H9 (cell line): ENCODE measurements around the gene RAB4B. TPM values are rescaled to one million over a fixed set of nuclear protein-coding genes. Genes with fewer than 3 reads are reported as not detected.

Experiments
- DNase-seq: peaks from one replicate; pipeline ENCODE4 v3.0.0-alpha.2; 2017
- H2AFZ ChIP-seq: one replicate; pipeline ENCODE4 v1.6.1; 2013; ENCODE audit warnings: mild to moderate bottlenecking, low read length, control low read depth, moderate library complexity
- H2AK5ac ChIP-seq: 2 replicates; pipeline ENCODE4 v1.6.1; 2013; ENCODE audit warnings: low read length, control low read depth, mixed read lengths; ENCODE audit not compliant: insufficient read length
- H2BK120ac ChIP-seq: one replicate; pipeline ENCODE4 v1.6.1; 2013; ENCODE audit warnings: low read depth, mild to moderate bottlenecking, low read length, control low read depth, inconsistent platforms; ENCODE audit not compliant: poor library complexity, severe bottlenecking
- H2BK12ac ChIP-seq: 2 replicates; pipeline ENCODE4 v1.6.1; 2013; ENCODE audit warnings: low read length, control low read depth, mixed read lengths, low read depth; ENCODE audit not compliant: insufficient read length
- H2BK15ac ChIP-seq: 2 replicates; pipeline ENCODE4 v1.6.1; 2013; ENCODE audit warnings: low read depth, low read length, control low read depth
- H2BK20ac ChIP-seq: one replicate; pipeline ENCODE4 v1.6.1; 2013; ENCODE audit warnings: low read depth, mild to moderate bottlenecking, low read length, control low read depth, inconsistent platforms; ENCODE audit not compliant: poor library complexity, severe bottlenecking
- H2BK5ac ChIP-seq: 2 replicates; pipeline ENCODE4 v1.6.1; 2013; ENCODE audit warnings: low read length, control low read depth, mixed read lengths; ENCODE audit not compliant: insufficient read length
- H3K14ac ChIP-seq: 2 replicates; pipeline ENCODE4 v1.6.1; 2013; ENCODE audit warnings: low read length, control low read depth; ENCODE audit not compliant: insufficient read depth
- H3K18ac ChIP-seq: 2 replicates; pipeline ENCODE4 v1.6.1; 2013; ENCODE audit warnings: low read depth, mild to moderate bottlenecking, mixed read lengths, low read length, control low read depth; ENCODE audit not compliant: insufficient read length
- H3K23ac ChIP-seq: 2 replicates; pipeline ENCODE4 v1.6.1; 2013; ENCODE audit warnings: low read length, control low read depth, mixed read lengths, low read depth; ENCODE audit not compliant: insufficient read length
- H3K23me2 ChIP-seq: 2 replicates; pipeline ENCODE4 v1.6.1; 2013; ENCODE audit warnings: low read depth, mild to moderate bottlenecking, mixed read lengths, low read length, control low read depth; ENCODE audit not compliant: insufficient read length, poor library complexity, severe bottlenecking
- H3K27ac ChIP-seq: 2 replicates; pipeline ENCODE4 v1.5.1; 2013; ENCODE audit warnings: low read length, control low read depth, mixed read lengths, low read depth; ENCODE audit not compliant: insufficient read length
- H3K27me3 ChIP-seq: 2 replicates; pipeline ENCODE4 v1.6.1; 2013; ENCODE audit warnings: low read length, control low read depth, inconsistent platforms; ENCODE audit not compliant: insufficient read depth
- H3K4ac ChIP-seq: 2 replicates; pipeline ENCODE4 v1.6.1; 2013; ENCODE audit warnings: low read depth, mild to moderate bottlenecking, control low read depth, inconsistent platforms, low read length, moderate library complexity
- H3K4me1 ChIP-seq: 2 replicates; pipeline ENCODE4 v1.6.1; 2013; ENCODE audit warnings: low read length, control low read depth, inconsistent platforms; ENCODE audit not compliant: insufficient read depth
- H3K4me2 ChIP-seq: 2 replicates; pipeline ENCODE4 v1.6.1; 2013; ENCODE audit warnings: low read length, control low read depth, mixed read lengths; ENCODE audit not compliant: insufficient read length, insufficient read depth
- H3K56ac ChIP-seq: 2 replicates; pipeline ENCODE4 v1.6.1; 2013; ENCODE audit warnings: low read depth, mild to moderate bottlenecking, mixed read lengths, low read length, control low read depth; ENCODE audit not compliant: insufficient read length
- H3K79me1 ChIP-seq: 2 replicates; pipeline ENCODE4 v1.6.1; 2013; ENCODE audit warnings: low read depth, mild to moderate bottlenecking, moderate library complexity, low read length, control low read depth, inconsistent platforms; ENCODE audit not compliant: insufficient read depth, poor library complexity, severe bottlenecking
- H3K79me2 ChIP-seq: 2 replicates; pipeline ENCODE4 v1.6.1; 2013; ENCODE audit warnings: low read length, control low read depth, inconsistent platforms; ENCODE audit not compliant: insufficient read depth
- H3K9ac ChIP-seq: 2 replicates; pipeline ENCODE4 v1.6.1; 2013; ENCODE audit warnings: low read length, control low read depth, mixed read lengths; ENCODE audit not compliant: insufficient read length; ENCODE audit errors: extremely low read depth
- H3K9me3 ChIP-seq: one replicate; pipeline ENCODE4 v1.6.1; 2013; ENCODE audit warnings: low read depth, low read length, inconsistent platforms; ENCODE audit not compliant: control insufficient read depth
- H3T11ph ChIP-seq: one replicate; pipeline ENCODE4 v1.6.1; 2013; ENCODE audit warnings: mild to moderate bottlenecking, low read length, control low read depth, inconsistent platforms
- H4K20me1 ChIP-seq: one replicate; pipeline ENCODE4 v1.6.1; 2013; ENCODE audit not compliant: control insufficient read depth, insufficient read length, insufficient read depth
- H4K5ac ChIP-seq: 2 replicates; pipeline ENCODE4 v1.6.1; 2013; ENCODE audit warnings: low read depth, mild to moderate bottlenecking, mixed read lengths, low read length, control low read depth; ENCODE audit not compliant: insufficient read length
- H4K8ac ChIP-seq: replicated peaks from 2 replicates; pipeline ENCODE4 v1.6.1; 2013; ENCODE audit warnings: low read length, control low read depth, mixed read lengths, low read depth; ENCODE audit not compliant: insufficient read length
- H4K91ac ChIP-seq: 2 replicates; pipeline ENCODE4 v1.6.1; 2013; ENCODE audit warnings: low read depth, mild to moderate bottlenecking, moderate library complexity, mixed read lengths, low read length, control low read depth; ENCODE audit not compliant: insufficient read length
- H3K27ac Mint-ChIP-seq, 3 experiments: 2 replicates in 2 of 3; 3 replicates in 1 of 3; pipeline ENCODE4 v1.8.0; 2020 to 2021; ENCODE audit warnings: mixed read lengths in 3 of 3, mild to moderate bottlenecking in 1 of 3, moderate library complexity in 1 of 3
- H3K27me3 Mint-ChIP-seq: 2 replicates; pipeline ENCODE4 v1.8.0; 2021; ENCODE audit warnings: low read depth, mild to moderate bottlenecking, moderate library complexity, mixed read lengths
- H3K36me3 Mint-ChIP-seq, 3 experiments: 2 replicates in 2 of 3; 3 replicates in 1 of 3; pipeline ENCODE4 v1.8.0; 2020 to 2021; ENCODE audit warnings: low read depth in 3 of 3, mixed read lengths in 3 of 3; ENCODE audit not compliant: insufficient read depth in 1 of 3
- H3K4me1 Mint-ChIP-seq, 2 experiments: 2 replicates each; pipeline ENCODE4 v1.8.0; 2020; ENCODE audit warnings: mixed read lengths in 2 of 2
- H3K4me3 Mint-ChIP-seq, 2 experiments: 2 replicates in 1 of 2; 3 replicates in 1 of 2; pipeline ENCODE4 v1.8.0; 2020 to 2021; ENCODE audit warnings: mild to moderate bottlenecking in 2 of 2, mixed read lengths in 2 of 2, moderate library complexity in 1 of 2
- H3K9me3 Mint-ChIP-seq, 2 experiments: 2 replicates in 1 of 2; 3 replicates in 1 of 2; pipeline ENCODE4 v1.8.0; 2020; ENCODE audit warnings: mild to moderate bottlenecking in 2 of 2, mixed read lengths in 2 of 2, moderate library complexity in 1 of 2
- WGBS: extraction: QIAGEN DNeasy Blood & Tissue Kit; methylation state at CpG from one replicate; pipeline ENCODE4 v1.1.7; 2013; ENCODE audit warnings: missing lambda C conversion rate, low lambda C conversion rate, mixed read lengths; ENCODE audit not compliant: insufficient read length; ENCODE audit errors: extremely low coverage; 5-methylcytosine and 5-hydroxymethylcytosine counted together
- total RNA-seq: library from RNA; stranded (reverse); gene quantifications from 2 replicates; pipeline ENCODE4 v1.2.1, GENCODE V29; 2021
- TF ChIP-seq, protein P1 (sequence below): fragments of 200-600 bp; sonication (generic); conservative IDR thresholded peaks from 3 replicates; pipeline ENCODE4 v1.8.0; 2021; ENCODE audit warnings: antibody characterized with exemption, mild to moderate bottlenecking

The RAB4B gene
- total RNA-seq, 1 experiment from 2014 or later, result 26.8 TPM

DNA sequence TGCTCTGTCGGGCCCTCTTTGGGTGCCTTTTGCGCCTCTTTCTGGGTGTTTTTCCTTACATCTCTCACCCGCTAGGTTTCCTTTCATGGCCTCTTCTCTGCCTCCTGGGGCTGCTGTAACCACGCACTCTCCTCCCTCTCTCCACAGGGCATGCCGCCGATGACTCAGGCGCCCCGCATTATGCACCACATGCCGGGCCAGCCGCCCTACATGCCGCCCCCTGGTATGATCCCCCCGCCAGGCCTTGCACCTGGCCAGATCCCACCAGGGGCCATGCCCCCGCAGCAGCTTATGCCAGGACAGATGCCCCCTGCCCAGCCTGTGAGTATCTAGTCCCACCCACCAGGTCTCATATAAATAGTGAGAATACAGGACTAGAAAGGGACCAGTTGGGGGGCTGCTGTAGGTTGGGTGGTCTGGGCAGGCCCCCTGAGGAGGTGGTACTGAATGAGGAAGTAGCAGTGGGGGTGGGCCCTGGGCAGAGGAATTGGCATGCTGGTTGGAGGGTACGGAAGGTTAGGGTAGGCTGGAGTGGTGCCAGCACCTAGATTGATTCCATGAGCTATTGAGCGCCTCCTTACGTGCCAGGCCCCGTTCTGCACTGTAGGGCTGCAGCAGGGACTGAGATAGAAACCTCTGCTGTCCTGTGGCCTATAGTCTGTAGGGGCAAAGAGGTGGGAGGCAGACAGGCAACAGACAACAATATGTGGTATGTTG, 15.1 kb upstream of the RAB4B start:
- Histone ChIP-seq H2BK20ac (no peak overlapping the region), H2BK12ac (no peak overlapping the region), H3K4me1 (no peaks in the 10 kb centered on the region), H4K91ac (no peak overlapping the region), H3K14ac (no peak overlapping the region), H4K5ac (no peak overlapping the region), H3K23me2 (no peaks in the 10 kb centered on the region), H2BK15ac (no peak overlapping the region), H3K9ac (no peak overlapping the region), H3K27ac (no peak overlapping the region), H3T11ph (no peak overlapping the region), H3K79me2 (no peaks in the 10 kb centered on the region), H3K4ac (no peak overlapping the region), H3K79me1 (no peaks in the 10 kb centered on the region), H3K56ac (no peak overlapping the region), H3K4me2 (no peak overlapping the region), H2BK120ac (no peak overlapping the region), H3K27me3 (no peaks in the 10 kb centered on the region), H4K20me1 (no peaks in the 10 kb centered on the region), H3K9me3 (no peaks in the 10 kb centered on the region), H2AK5ac (no peak overlapping the region), H4K8ac (no peak overlapping the region), H3K23ac (no peak overlapping the region), H2AFZ (no peak overlapping the region), H2BK5ac (no peak overlapping the region), H3K18ac (no peak overlapping the region)
- H3K27me3 Mint-ChIP-seq, result no peaks in the 10 kb centered on the region
- no peaks in the 10 kb centered on the region for H3K4me1 Mint-ChIP-seq
- H3K27ac Mint-ChIP-seq, result peak overlapping the region in 2 of 3 experiments; percentile 53 to 83; a peak in 3 of 7 replicates
- no peaks in the 10 kb centered on the region for H3K9me3 Mint-ChIP-seq
- no peak overlapping the region for H3K4me3 Mint-ChIP-seq
- WGBS, result no CpG with 5 or more reads among the region's 17 CpGs
- TF ChIP-seq, protein P1, sequence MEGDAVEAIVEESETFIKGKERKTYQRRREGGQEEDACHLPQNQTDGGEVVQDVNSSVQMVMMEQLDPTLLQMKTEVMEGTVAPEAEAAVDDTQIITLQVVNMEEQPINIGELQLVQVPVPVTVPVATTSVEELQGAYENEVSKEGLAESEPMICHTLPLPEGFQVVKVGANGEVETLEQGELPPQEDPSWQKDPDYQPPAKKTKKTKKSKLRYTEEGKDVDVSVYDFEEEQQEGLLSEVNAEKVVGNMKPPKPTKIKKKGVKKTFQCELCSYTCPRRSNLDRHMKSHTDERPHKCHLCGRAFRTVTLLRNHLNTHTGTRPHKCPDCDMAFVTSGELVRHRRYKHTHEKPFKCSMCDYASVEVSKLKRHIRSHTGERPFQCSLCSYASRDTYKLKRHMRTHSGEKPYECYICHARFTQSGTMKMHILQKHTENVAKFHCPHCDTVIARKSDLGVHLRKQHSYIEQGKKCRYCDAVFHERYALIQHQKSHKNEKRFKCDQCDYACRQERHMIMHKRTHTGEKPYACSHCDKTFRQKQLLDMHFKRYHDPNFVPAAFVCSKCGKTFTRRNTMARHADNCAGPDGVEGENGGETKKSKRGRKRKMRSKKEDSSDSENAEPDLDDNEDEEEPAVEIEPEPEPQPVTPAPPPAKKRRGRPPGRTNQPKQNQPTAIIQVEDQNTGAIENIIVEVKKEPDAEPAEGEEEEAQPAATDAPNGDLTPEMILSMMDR, result no peak
- peaks cover 66 to 91% (median 79%) of the 10 kb centered on the region in 3 experiments for H3K36me3 Mint-ChIP-seq
- DNase-seq, result no peak
